Smooth muscle cell (in vitro differentiated cells): ENCODE measurements around the gene RAPGEF4. TPM values are rescaled to one million over a fixed set of nuclear protein-coding genes. Genes with fewer than 3 reads are reported as not detected.
"Not testable (repeated sequence)": the region's sequence is repeated elsewhere in the genome, so short reads cannot be mapped to it uniquely, and the experiment has no call there.

Source experiments
- DNase-seq: peaks from one replicate; lab custom pipeline; 2025; ENCODE audit not compliant: unreplicated experiment; lab: John Stamatoyannopoulos, UW
- H2AFZ ChIP-seq: fragments of 200-600 bp; sonication (generic); 2 replicates; pipeline ENCODE4 v1.6.0; 2016; ENCODE audit warnings: antibody characterized with exemption, low read depth, mild to moderate bottlenecking
- H3F3A ChIP-seq: fragments of 200-600 bp; sonication (generic); 2 replicates; pipeline ENCODE4 v1.6.0; 2017; ENCODE audit warnings: antibody characterized with exemption, low read depth
- H3K27ac ChIP-seq: fragments of 200-600 bp; sonication (generic); 2 replicates; pipeline ENCODE4 v1.5.1; 2016; ENCODE audit warnings: low read depth, mild to moderate bottlenecking
- H3K27me3 ChIP-seq: fragments of 200-600 bp; sonication (generic); 2 replicates; pipeline ENCODE4 v1.6.1; 2016; ENCODE audit warnings: low read depth, mild to moderate bottlenecking
- H3K36me3 ChIP-seq: fragments of 200-600 bp; sonication (generic); 2 replicates; pipeline ENCODE4 v1.5.1; 2016; ENCODE audit warnings: low read depth
- H3K4me1 ChIP-seq: fragments of 200-600 bp; sonication (generic); 2 replicates; pipeline ENCODE4 v1.5.1; 2016; ENCODE audit warnings: low read depth
- H3K4me2 ChIP-seq: fragments of 200-600 bp; sonication (generic); 2 replicates; pipeline ENCODE4 v1.6.0; 2016; ENCODE audit warnings: mild to moderate bottlenecking
- H3K4me3 ChIP-seq: fragments of 200-600 bp; sonication (generic); 2 replicates; pipeline ENCODE4 v1.5.1; 2016; ENCODE audit warnings: mild to moderate bottlenecking
- H3K79me2 ChIP-seq: fragments of 200-600 bp; sonication (generic); 2 replicates; pipeline ENCODE4 v1.6.0; 2016; ENCODE audit warnings: low read depth, mild to moderate bottlenecking
- H3K9ac ChIP-seq: fragments of 200-600 bp; sonication (generic); 2 replicates; pipeline ENCODE4 v1.6.0; 2016; ENCODE audit warnings: low read depth
- H3K9me3 ChIP-seq: fragments of 200-600 bp; sonication (generic); replicated peaks from 2 replicates; pipeline ENCODE4 v1.5.1; 2016; ENCODE audit warnings: low read depth
- H4K20me1 ChIP-seq: fragments of 200-600 bp; sonication (generic); 2 replicates; pipeline ENCODE4 v1.6.0; 2016; ENCODE audit warnings: low read depth
- CTCF ChIP-seq: fragments of 200-600 bp; sonication (generic); IDR thresholded peaks from 2 replicates; pipeline ENCODE4 v1.5.1; 2017; ENCODE audit warnings: borderline replicate concordance, mild to moderate bottlenecking, antibody characterized with exemption; ENCODE audit not compliant: insufficient read depth, poor library complexity, severe bottlenecking
- WGBS: methylation state at CpG from one replicate; pipeline ENCODE4 v1.1.7; 2016; ENCODE audit warnings: low lambda C conversion rate; 5-methylcytosine and 5-hydroxymethylcytosine counted together
- polyA plus RNA-seq: library from polyadenylated mRNA; unstranded; fragments of >200 nt; fragmentation: Nextera tagmentation; extraction: Ambion mirVana; gene quantifications from 2 replicates; pipeline ENCODE4 v1.2.1, GENCODE V29; 2016
- total RNA-seq: library from RNA; depleted of rRNA; stranded (reverse); fragments of >200 nt; gene quantifications from 2 replicates; pipeline ENCODE4 v1.2.3, GENCODE V29; 2014

RAPGEF4 gene
- total and polyA plus RNA-seq, 2 experiments from 2014 or later, result 0.35 to 2.7 TPM

- H2AFZ ChIP-seq, result no peak overlapping the region
- no peak for DNase-seq
- peaks cover 5% of the 10 kb centered on the region for H4K20me1 ChIP-seq
- no peak overlapping the region for H3K4me2 ChIP-seq
- H3F3A ChIP-seq, result peaks cover 8% of the 10 kb centered on the region
- H3K4me1 ChIP-seq, result peaks cover 12% of the 10 kb centered on the region
- no peak overlapping the region for H3K27ac ChIP-seq
- TF ChIP-seq CTCF, result no peak
- no peak overlapping the region for H3K9ac ChIP-seq
- H3K79me2 ChIP-seq, result peaks cover 30% of the 10 kb centered on the region
- no peaks in the 10 kb centered on the region for H3K27me3 ChIP-seq
- H3K4me3 ChIP-seq, result no peak overlapping the region
- WGBS, result 96% methylated on average over 4 of the region's 4 CpGs
- H3K36me3 ChIP-seq, result peaks cover 7% of the 10 kb centered on the region
- H3K9me3 ChIP-seq, result no peaks in the 10 kb centered on the region
Observed at GRCh38 chr2:173091910-173092309, 356.3 kb downstream of the RAPGEF4 start.

- Histone ChIP-seq H3F3A (peaks cover 4% of the 10 kb centered on the region), H3K27me3 (no peaks in the 10 kb centered on the region), H3K36me3 (peaks cover 7% of the 10 kb centered on the region), H4K20me1 (peaks cover 5% of the 10 kb centered on the region), H3K79me2 (peaks cover 25% of the 10 kb centered on the region), H2AFZ (no peak overlapping the region), H3K27ac (no peak overlapping the region), H3K9me3 (no peaks in the 10 kb centered on the region), H3K4me1 (peaks cover 7% of the 10 kb centered on the region), H3K4me3 (no peak overlapping the region), H3K4me2 (no peak overlapping the region), H3K9ac (no peak overlapping the region)
- 96% methylated on average over 3 of the region's 3 CpGs for WGBS
- DNase-seq, result no peak
- no peak for TF ChIP-seq CTCF
Observed at GRCh38 chr2:173092844-173093402, 357.3 kb downstream of the RAPGEF4 start.

- H3K36me3 ChIP-seq, H4K20me1 ChIP-seq, H3F3A ChIP-seq, H2AFZ ChIP-seq, H3K27me3 ChIP-seq, H3K9ac ChIP-seq, DNase-seq, H3K4me3 ChIP-seq, H3K9me3 ChIP-seq, H3K4me2 ChIP-seq, H3K27ac ChIP-seq, H3K4me1 ChIP-seq: not testable (repeated sequence)
- WGBS, result 91% methylated on average over 2 of the region's 2 CpGs
- peaks cover 19% of the 10 kb centered on the region for H3K79me2 ChIP-seq
Observed at GRCh38 chr2:173093617-173094016, 358.0 kb downstream of the RAPGEF4 start.

- Histone ChIP-seq H3K27ac (no peak overlapping the region), H3K9me3 (no peaks in the 10 kb centered on the region), H3K4me1 (peaks cover 7% of the 10 kb centered on the region), H3K79me2 (peaks cover 13% of the 10 kb centered on the region), H3K4me2 (no peak overlapping the region), H3K9ac (no peak overlapping the region), H3K4me3 (no peak overlapping the region), H2AFZ (no peak overlapping the region), H3F3A (peaks cover 4% of the 10 kb centered on the region), H3K27me3 (no peaks in the 10 kb centered on the region), H4K20me1 (peaks cover 3% of the 10 kb centered on the region), H3K36me3 (peaks cover 7% of the 10 kb centered on the region)
- TF ChIP-seq CTCF, result no peak
- DNase-seq, result no peak
- WGBS, result 93% methylated on average over 1 of the region's 1 CpG
Observed at GRCh38 chr2:173094731-173095130, 359.1 kb downstream of the RAPGEF4 start.
